Right lobe of liver (tissue), 6 donors: ENCODE data around the gene RBM14. TPM values are rescaled to one million over a fixed set of nuclear protein-coding genes. Genes with fewer than 3 reads are reported as not detected.
"Not testable (repeated sequence)": the region's sequence is repeated elsewhere in the genome, so short reads cannot be mapped to it uniquely, and the experiment has no call there.

Experiments
- ATAC-seq, 4 donors: fragments of 200-7000 bp; cut with Tn5 transposase; one replicate each; pipeline ENCODE4 v1.9.1; 2020; ENCODE audit warnings: mild to moderate bottlenecking in 4 of 4, moderate library complexity in 4 of 4
- DNase-seq, 3 donors: peaks; one replicate each; pipeline ENCODE4 v3.0.0-alpha.2; 2020
- H3K27ac ChIP-seq, 3 donors: fragments of 200-600 bp; one replicate each; pipeline ENCODE4 v1.8.0; 2022
- H3K27me3 ChIP-seq, 2 donors: fragments of 200-600 bp; one replicate each; pipeline ENCODE4 v1.8.0; 2022
- H3K36me3 ChIP-seq, 4 donors: fragments of 200-600 bp; sonication (generic) in 1 of 4; one replicate each; pipeline versions ENCODE4 v1.5.1 to v1.8.0; 2017 to 2022; ENCODE audit warnings: control low read depth in 1 of 4
- H3K4me1 ChIP-seq, 4 donors: fragments of 200-600 bp; sonication (generic) in 1 of 4; one replicate each; pipeline versions ENCODE4 v1.5.1 to v1.8.0; 2017 to 2022; ENCODE audit warnings: control low read depth in 1 of 4
- H3K4me3 ChIP-seq, 3 donors: fragments of 200-600 bp; one replicate each; pipeline ENCODE4 v1.8.0; 2022
- H3K9me3 ChIP-seq, 4 donors: fragments of 200-600 bp; sonication (generic) in 1 of 4; one replicate each; pipeline versions ENCODE4 v1.5.1 to v1.8.0; 2017 to 2022; ENCODE audit warnings: control low read depth in 1 of 4
- CTCF ChIP-seq, 4 donors: fragments of 200-600 bp in 3 of 4; fragments of 450-650 bp in 1 of 4; IDR thresholded peaks; one replicate each; pipeline versions ENCODE4 v1.5.1 to v1.8.0; 2016 to 2022; ENCODE audit warnings: antibody characterized with exemption in 4 of 4, mild to moderate bottlenecking in 2 of 4
- POLR2A ChIP-seq: fragments of 450-650 bp; IDR thresholded peaks from one replicate; pipeline ENCODE4 v1.6.1; 2017; ENCODE audit warnings: antibody characterized with exemption, mild to moderate bottlenecking
- WGBS: methylation state at CpG from one replicate; pipeline ENCODE4 v1.1.6; 2018; ENCODE audit warnings: low coverage, low lambda C conversion rate; ENCODE audit not compliant: insufficient coverage; ENCODE audit errors: missing lambda C conversion rate; 5-methylcytosine and 5-hydroxymethylcytosine counted together
- intact Hi-C, 2 donors: fragments of 100-400 bp; cut with DNase I; formaldehyde crosslinking; loops; one replicate each; pipeline versions ENCODE4 v1.11.2 to v1.14.1; 2022
- total RNA-seq, 6 experiments: library from RNA; depleted of rRNA in 2 of 6; stranded (reverse); fragments of >200 nt in 2 of 6; fragmentation: NEBNext Ultra II Directional in 3 of 6; extraction: Animal tissue kit (Norgen Biotek cat#: 25700) in 3 of 6; gene quantifications; one replicate each; pipeline versions ENCODE4 v1.1.0 to v1.2.4, GENCODE V29; 2016 to 2023
- donor health status: DM: no; HTN: yes; CAD: no.
- donor health status: DM: no; HTN: no; CAD: no.
- donor health status: DM: no; HTN: no; CAD: no.
- donor health status: DM: no; HTN: yes; CAD: no.
- donor health status: DM: no; HTN: yes; CAD: no.

Gene RBM14
- total RNA-seq, 6 experiments from 2014 or later: 25.1 to 63.7 (median 27.4) TPM

- ATAC-seq: peak in 3 of 4 donors; percentile 1 to 2 (median 2)
These were observed 22.8 kb downstream of the RBM14 start for GRCh38 chr11:66639066-66639813.

GRCh38 chr11:66639814-66640340, 23.4 kb downstream of the RBM14 start:
- DNase-seq, H3K27me3 ChIP-seq, H3K9me3 ChIP-seq, H3K27ac ChIP-seq, intact Hi-C loops, ATAC-seq: not testable (repeated sequence)
- H3K36me3 ChIP-seq: peaks cover 10 to 38% (median 14%) of the 10 kb centered on the region in 4 donors
- peaks cover 0 to 45% (median 24%) of the 10 kb centered on the region in 4 donors for H3K4me1 ChIP-seq
- WGBS: 55% methylated on average over 8 of the region's 10 CpGs
- peak overlapping the region; percentile 8 to 85 (median 12) for H3K4me3 ChIP-seq

More at GRCh38 chr11:66639066-66639813, 22.8 kb downstream of the RBM14 start:
- Histone ChIP-seq H3K27me3 (no peaks in the 10 kb centered on the region), H3K4me1 (peaks cover 0 to 44% (median 23%) of the 10 kb centered on the region in 4 donors), H3K27ac (peak overlapping the region; percentile 71 to 82 (median 81)), H3K36me3 (peaks cover 9 to 32% (median 11%) of the 10 kb centered on the region in 4 donors), H3K4me3 (peak overlapping the region; percentile 71 to 85 (median 83)), H3K9me3 (no peaks in the 10 kb centered on the region)
- intact Hi-C loops: no loop called here
- WGBS: 13% methylated on average over 27 of the region's 27 CpGs
- DNase-seq: no peak
- TF ChIP-seq POLR2A (no peak), CTCF (IDR thresholded peaks at IDR 0.05) (no peak)

- Histone ChIP-seq H3K9me3 (no peaks in the 10 kb centered on the region), H3K27ac (no peak overlapping the region), H3K36me3 (peaks cover 11 to 58% (median 24%) of the 10 kb centered on the region in 4 donors), H3K27me3 (no peaks in the 10 kb centered on the region), H3K4me1 (peaks cover 0 to 50% (median 27%) of the 10 kb centered on the region in 4 donors), H3K4me3 (peak overlapping the region in 1 of 3 donors; percentile 8)
- TF ChIP-seq CTCF (IDR thresholded peaks at IDR 0.05) (no peak), POLR2A (no peak)
- ATAC-seq: no peak
- 34% methylated on average over 3 of the region's 3 CpGs for WGBS
- intact Hi-C loops: no loop called here
- DNase-seq: no peak
These were observed 25.4 kb downstream of the RBM14 start for GRCh38 chr11:66641834-66642233.

- Histone ChIP-seq H3K27me3 (no peaks in the 10 kb centered on the region), H3K36me3 (peaks cover 14 to 70% (median 30%) of the 10 kb centered on the region in 4 donors), H3K9me3 (no peaks in the 10 kb centered on the region), H3K4me3 (no peak overlapping the region), H3K4me1 (peaks cover 0 to 43% (median 25%) of the 10 kb centered on the region in 4 donors), H3K27ac (no peak overlapping the region)
- 92% methylated on average over 9 of the region's 24 CpGs for WGBS
- intact Hi-C loops: no loop called here
- TF ChIP-seq CTCF (IDR thresholded peaks at IDR 0.05) (no peak), POLR2A (no peak)
- ATAC-seq (no peak), DNase-seq (no peak)
These were observed 27.5 kb downstream of the RBM14 start for GRCh38 chr11:66643745-66644437.
